IMR-90 (cell line): Measurements from ENCODE around the gene ZNRF4. TPM values are rescaled to one million over a fixed set of nuclear protein-coding genes. Genes with fewer than 3 reads are reported as not detected.

Experiments
- ATAC-seq: fragments of 200-7000 bp; cut with Tn5 transposase; 2 replicates; pipeline ENCODE4 v1.9.1; 2020; ENCODE audit warnings: low read depth, mild to moderate bottlenecking, moderate library complexity
- BruUV-seq: library from RNA; stranded (reverse); fragments of 400-500 nt; replicated peaks from 2 replicates; lab custom pipeline; 2021; lab: Mats Ljungman, UMichigan
- CTCF ChIA-PET: fragments of 300-600 bp; formaldehyde crosslinking; extraction: SDS; loops from one replicate; lab custom pipeline; 2021; ENCODE audit warnings: antibody characterized with exemption; lab: Yijun Ruan, JAX
- POLR2A ChIA-PET: fragments of 300-600 bp; sonication (Branson Sonifier 250); formaldehyde crosslinking; loops from one replicate; lab custom pipeline; 2022; ENCODE audit warnings: antibody characterized with exemption; ENCODE audit not compliant: unreplicated experiment; lab: Charles Lee
- DNase-seq: peaks from one replicate; pipeline ENCODE4 v3.0.0; 2013
- H2AFZ ChIP-seq: replicated peaks from 2 replicates; pipeline ENCODE3; 2013; ENCODE audit warnings: low read length, mild to moderate bottlenecking; ENCODE audit not compliant: poor library complexity
- H2AK5ac ChIP-seq: 2 replicates; pipeline ENCODE4 v1.6.1; 2013; ENCODE audit warnings: low read depth, low read length, inconsistent platforms
- H2AK9ac ChIP-seq: replicated peaks from 2 replicates; pipeline ENCODE3; 2013; ENCODE audit warnings: mild to moderate bottlenecking, low read depth, low read length, moderate library complexity; ENCODE audit not compliant: poor library complexity
- H2BK120ac ChIP-seq: 2 replicates; pipeline ENCODE4 v1.6.1; 2013; ENCODE audit warnings: low read depth, low read length, inconsistent platforms
- H2BK15ac ChIP-seq: 3 replicates; pipeline ENCODE4 v1.6.1; 2013; ENCODE audit warnings: low read depth, low read length, inconsistent platforms
- H2BK20ac ChIP-seq: 2 replicates; pipeline ENCODE4 v1.6.1; 2013; ENCODE audit warnings: low read depth, mild to moderate bottlenecking, inconsistent platforms, low read length, moderate library complexity
- H2BK5ac ChIP-seq: 2 replicates; pipeline ENCODE4 v1.6.1; 2013; ENCODE audit warnings: mild to moderate bottlenecking, low read depth, low read length, inconsistent platforms; ENCODE audit not compliant: poor library complexity, severe bottlenecking
- H3K14ac ChIP-seq: replicated peaks from 2 replicates; pipeline ENCODE4 v1.6.1; 2013; ENCODE audit warnings: low read depth, low read length, inconsistent platforms
- H3K18ac ChIP-seq: 2 replicates; pipeline ENCODE4 v1.6.1; 2013; ENCODE audit warnings: low read depth, low read length, control low read depth
- H3K23ac ChIP-seq: 2 replicates; pipeline ENCODE4 v1.6.1; 2013; ENCODE audit warnings: low read depth, low read length, inconsistent platforms
- H3K27ac ChIP-seq: 2 replicates; pipeline ENCODE4 v1.5.1; 2013; ENCODE audit warnings: mild to moderate bottlenecking, control low read depth, low read length; ENCODE audit not compliant: insufficient read depth
- H3K27me3 ChIP-seq: 2 replicates; pipeline ENCODE4 v1.6.1; 2013; ENCODE audit warnings: low read length; ENCODE audit not compliant: control insufficient read depth, insufficient read depth
- H3K36me3 ChIP-seq: 2 replicates; pipeline ENCODE4 v1.6.1; 2013; ENCODE audit warnings: low read length, mixed read lengths; ENCODE audit not compliant: control insufficient read depth, insufficient read depth
- H3K4ac ChIP-seq: 2 replicates; pipeline ENCODE4 v1.6.1; 2013; ENCODE audit warnings: low read depth, low read length, inconsistent platforms
- H3K4me1 ChIP-seq: 2 replicates; pipeline ENCODE4 v1.6.1; 2013; ENCODE audit warnings: low read length, mixed read lengths; ENCODE audit not compliant: control insufficient read depth, insufficient read depth
- H3K4me2 ChIP-seq: 2 replicates; pipeline ENCODE4 v1.6.1; 2013; ENCODE audit warnings: low read depth, mild to moderate bottlenecking, control low read depth, low read length, moderate library complexity
- H3K4me3 ChIP-seq: 2 replicates; pipeline ENCODE4 v1.5.1; 2013; ENCODE audit warnings: low read depth, mild to moderate bottlenecking, control low read depth, low read length, moderate library complexity; ENCODE audit not compliant: insufficient read depth
- H3K56ac ChIP-seq: 2 replicates; pipeline ENCODE4 v1.6.1; 2013; ENCODE audit warnings: low read length, inconsistent platforms; ENCODE audit not compliant: insufficient read depth; ENCODE audit errors: extremely low read depth
- H3K79me1 ChIP-seq, 2 experiments: 2 replicates each; pipeline ENCODE4 v1.6.1; 2013; ENCODE audit warnings: low read length in 2 of 2, inconsistent platforms in 1 of 2, low read depth in 1 of 2
- H3K9ac ChIP-seq: 2 replicates; pipeline ENCODE4 v1.6.1; 2013; ENCODE audit warnings: low read depth, low read length, control low read depth
- H3K9me1 ChIP-seq: 2 replicates; pipeline ENCODE4 v1.6.1; 2013; ENCODE audit warnings: low read length, inconsistent platforms; ENCODE audit not compliant: insufficient read depth
- H3K9me3 ChIP-seq: 2 replicates; pipeline ENCODE4 v1.6.1; 2013; ENCODE audit warnings: low read length; ENCODE audit not compliant: control insufficient read depth, insufficient read depth
- H4K20me1 ChIP-seq: 2 replicates; pipeline ENCODE4 v1.6.1; 2013; ENCODE audit warnings: low read length, inconsistent platforms; ENCODE audit not compliant: insufficient read depth
- H4K5ac ChIP-seq: 2 replicates; pipeline ENCODE4 v1.6.1; 2013; ENCODE audit warnings: mild to moderate bottlenecking, low read depth, low read length, control low read depth
- H4K8ac ChIP-seq, 2 experiments: 2 replicates each; pipeline ENCODE4 v1.6.1; 2013; ENCODE audit warnings: low read depth in 2 of 2, low read length in 2 of 2, control low read depth in 1 of 2, inconsistent platforms in 1 of 2
- H4K91ac ChIP-seq: 2 replicates; pipeline ENCODE4 v1.6.1; 2013; ENCODE audit warnings: low read depth, low read length, inconsistent platforms; ENCODE audit not compliant: insufficient read depth
- BHLHE40 ChIP-seq: fragments of 150-350 bp; IDR thresholded peaks from 2 replicates; pipeline ENCODE4 v1.6.1; 2016; ENCODE audit warnings: mild to moderate bottlenecking, low read depth, low read length
- CEBPB ChIP-seq: IDR thresholded peaks from 2 replicates; pipeline ENCODE4 v1.6.1; 2012; ENCODE audit warnings: low read depth, low read length, improper control_type of control experiment
- CHD1 ChIP-seq: IDR thresholded peaks from 2 replicates; pipeline ENCODE4 v1.6.1; 2012; ENCODE audit warnings: low read depth, low read length, improper control_type of control experiment
- FOS ChIP-seq: fragments of 150-350 bp; IDR thresholded peaks from 2 replicates; pipeline ENCODE4 v1.6.1; 2016; ENCODE audit warnings: low read depth, low read length
- MAFK ChIP-seq: IDR thresholded peaks from 2 replicates; pipeline ENCODE4 v1.6.1; 2012; ENCODE audit warnings: low read depth, low read length, improper control_type of control experiment
- MAZ ChIP-seq: IDR thresholded peaks from 2 replicates; pipeline ENCODE4 v1.6.1; 2012; ENCODE audit warnings: low read depth, mild to moderate bottlenecking, low read length, improper control_type of control experiment, moderate library complexity, borderline replicate concordance
- MXI1 ChIP-seq: IDR thresholded peaks from 2 replicates; pipeline ENCODE4 v1.6.1; 2012; ENCODE audit warnings: low read depth, mild to moderate bottlenecking, low read length, moderate library complexity, borderline replicate concordance
- NFE2L2 ChIP-seq: fragments of 150-350 bp; IDR thresholded peaks from 2 replicates; pipeline ENCODE4 v1.6.1; 2016; ENCODE audit warnings: low read depth, mild to moderate bottlenecking, low read length
- POLR2A ChIP-seq: IDR thresholded peaks from 2 replicates; pipeline ENCODE4 v1.6.1; 2012; ENCODE audit warnings: mild to moderate bottlenecking, low read depth, low read length
- RAD21 ChIP-seq: IDR thresholded peaks from 2 replicates; pipeline ENCODE4 v1.6.1; 2012; ENCODE audit warnings: low read length, improper control_type of control experiment
- RCOR1 ChIP-seq: IDR thresholded peaks from 2 replicates; pipeline ENCODE4 v1.6.1; 2012; ENCODE audit warnings: mild to moderate bottlenecking, low read length, improper control_type of control experiment; ENCODE audit not compliant: insufficient replicate concordance
- RFX5 ChIP-seq: IDR thresholded peaks from 2 replicates; pipeline ENCODE4 v1.8.0; 2012; ENCODE audit warnings: low read depth, mild to moderate bottlenecking, low read length, moderate library complexity
- SMC3 ChIP-seq: fragments of 150-350 bp; IDR thresholded peaks from 2 replicates; pipeline ENCODE4 v1.6.1; 2016; ENCODE audit warnings: low read depth, mild to moderate bottlenecking, antibody characterized with exemption, low read length, moderate library complexity
- WGBS, 2 experiments: methylation state at CpG; one replicate each; pipeline versions ENCODE4 v1.1.5 to v1.1.7; 2013; ENCODE audit warnings: missing lambda C conversion rate in 2 of 2; ENCODE audit not compliant: insufficient read length in 1 of 2; ENCODE audit errors: extremely low coverage in 2 of 2; 5-methylcytosine and 5-hydroxymethylcytosine counted together
- dilution Hi-C: fragments of 300-500 bp; cut with HindIII; formaldehyde crosslinking; loops from one replicate; pipeline ENCODE4 v1.14.3; 2018; ENCODE audit warnings: low sequenced_read_pairs; ENCODE audit not compliant: unreplicated experiment
- in situ Hi-C: fragments of 300-500 bp; cut with MboI; formaldehyde crosslinking; loops from 3 replicates; pipeline ENCODE4 v1.14.3; 2019; ENCODE audit warnings: low sequenced_read_pairs, inconsistent platforms, mixed read lengths
- intact Hi-C: fragments of 100-400 bp; cut with micrococcal nuclease; formaldehyde crosslinking; loops from 2 replicates; pipeline ENCODE4 v1.10.0; 2022
- polyA plus RNA-seq, 3 experiments: library from polyadenylated mRNA; depleted of rRNA; stranded (reverse); fragments of >200 nt; gene quantifications; 2 replicates each; pipeline ENCODE4 v1.2.3, GENCODE V29; 2012; ENCODE audit warnings: low replicate concordance in 1 of 3
- total RNA-seq: library from RNA; depleted of rRNA; stranded (reverse); fragments of >200 nt; gene quantifications from 2 replicates; pipeline ENCODE4 v1.2.3, GENCODE V29; 2012
- TF ChIP-seq, protein P1 (sequence below): conservative IDR thresholded peaks from 2 replicates; pipeline ENCODE4 v1.5.1; 2012; ENCODE audit warnings: mild to moderate bottlenecking, low read depth, low read length, improper control_type of control experiment
- TF ChIP-seq, protein P2 (sequence below): fragments of 150-350 bp; IDR thresholded peaks from 2 replicates; pipeline ENCODE4 v1.6.1; 2016; ENCODE audit warnings: low read depth, mild to moderate bottlenecking, low read length, moderate library complexity, borderline replicate concordance
- TF ChIP-seq, protein P3 (sequence below): fragments of 150-350 bp; IDR thresholded peaks from 2 replicates; pipeline ENCODE4 v1.6.1; 2017; ENCODE audit warnings: mild to moderate bottlenecking, antibody characterized with exemption, low read length, low read depth

The ZNRF4 gene
- total and polyA plus RNA-seq, 2 of the 4 experiments (the other 2 are of a cell fraction), result not detected

DNA sequence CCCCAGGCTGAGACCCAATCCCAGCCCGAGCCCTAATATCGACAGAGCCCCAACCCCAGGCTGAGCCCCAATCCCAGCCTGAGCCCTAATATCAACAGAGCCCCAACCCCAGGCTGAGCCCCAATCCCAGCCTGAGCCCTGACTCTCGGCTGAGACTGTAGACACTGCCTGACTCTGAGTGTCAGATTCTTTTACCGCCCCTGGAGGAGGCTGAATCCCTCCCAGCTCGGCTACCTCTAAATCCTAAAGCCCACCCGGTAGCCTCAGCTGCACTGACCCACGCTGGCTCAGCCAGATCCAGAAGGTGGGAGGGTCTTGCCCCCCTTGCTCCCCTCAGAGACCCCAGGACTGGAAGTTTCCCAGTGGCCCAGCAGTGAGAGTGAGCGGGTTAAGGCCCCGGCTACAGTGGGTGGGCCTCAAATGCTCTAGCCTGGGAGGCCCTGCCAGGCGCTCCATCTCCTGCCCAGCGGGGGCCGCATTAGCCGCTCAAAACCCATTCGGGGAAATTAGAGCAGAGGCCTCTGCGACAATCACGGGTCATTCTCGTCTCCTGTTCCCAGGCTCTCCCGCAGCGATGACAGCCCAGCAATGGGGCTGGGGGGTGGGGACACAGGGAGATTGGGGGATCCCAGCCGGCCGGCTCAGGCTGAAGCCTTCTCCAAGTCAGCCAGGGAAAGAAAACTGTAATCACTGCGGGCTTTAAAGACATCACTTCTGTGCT, 43.8 kb downstream of the ZNRF4 start:
- no peak overlapping the region for H2BK20ac ChIP-seq
- H3K14ac ChIP-seq, result no peak overlapping the region
- H3K4me3 ChIP-seq, result no peak overlapping the region
- H2AK9ac ChIP-seq, result no peak overlapping the region
- dilution Hi-C loops (no loop called here), intact Hi-C loops (no loop called here), in situ Hi-C loops (no loop called here)
- H3K4me1 ChIP-seq, result no peaks in the 10 kb centered on the region
- DNase-seq, result no peak
- H3K18ac ChIP-seq, result no peak overlapping the region
- no peak overlapping the region for H3K9ac ChIP-seq
- H2AFZ ChIP-seq, result no peak overlapping the region
- no peak overlapping the region for H3K23ac ChIP-seq
- H3K4ac ChIP-seq, result no peak overlapping the region
- no peaks in the 10 kb centered on the region for H3K79me1 ChIP-seq
- no peak overlapping the region for H4K8ac ChIP-seq
- no peak overlapping the region for H4K91ac ChIP-seq
- H2AK5ac ChIP-seq, result no peak overlapping the region
- H3K9me3 ChIP-seq, result peaks cover 19% of the 10 kb centered on the region
- no peaks in the 10 kb centered on the region for H3K9me1 ChIP-seq
- H3K56ac ChIP-seq, result no peak overlapping the region
- ChIA-PET CTCF (no interaction called here), POLR2A (no interaction called here)
- H3K27ac ChIP-seq, result no peak overlapping the region
- no peaks in the 10 kb centered on the region for H4K20me1 ChIP-seq
- H2BK5ac ChIP-seq, result no peak overlapping the region
- H2BK15ac ChIP-seq, result no peak overlapping the region
- ATAC-seq, result no peak
- no peak overlapping the region for H2BK120ac ChIP-seq
- BruUV-seq, result no TSS peak
- H3K4me2 ChIP-seq, result no peak overlapping the region
- H3K36me3 ChIP-seq, result no peaks in the 10 kb centered on the region
- no peak overlapping the region for H4K5ac ChIP-seq
- 21% methylated on average over 5 of the region's 22 CpGs; no CpG with 5 or more reads in 1 of the 2 experiments for WGBS, 2 experiments
- H3K27me3 ChIP-seq, result peaks cover 28% of the 10 kb centered on the region
- TF ChIP-seq, protein P1, sequence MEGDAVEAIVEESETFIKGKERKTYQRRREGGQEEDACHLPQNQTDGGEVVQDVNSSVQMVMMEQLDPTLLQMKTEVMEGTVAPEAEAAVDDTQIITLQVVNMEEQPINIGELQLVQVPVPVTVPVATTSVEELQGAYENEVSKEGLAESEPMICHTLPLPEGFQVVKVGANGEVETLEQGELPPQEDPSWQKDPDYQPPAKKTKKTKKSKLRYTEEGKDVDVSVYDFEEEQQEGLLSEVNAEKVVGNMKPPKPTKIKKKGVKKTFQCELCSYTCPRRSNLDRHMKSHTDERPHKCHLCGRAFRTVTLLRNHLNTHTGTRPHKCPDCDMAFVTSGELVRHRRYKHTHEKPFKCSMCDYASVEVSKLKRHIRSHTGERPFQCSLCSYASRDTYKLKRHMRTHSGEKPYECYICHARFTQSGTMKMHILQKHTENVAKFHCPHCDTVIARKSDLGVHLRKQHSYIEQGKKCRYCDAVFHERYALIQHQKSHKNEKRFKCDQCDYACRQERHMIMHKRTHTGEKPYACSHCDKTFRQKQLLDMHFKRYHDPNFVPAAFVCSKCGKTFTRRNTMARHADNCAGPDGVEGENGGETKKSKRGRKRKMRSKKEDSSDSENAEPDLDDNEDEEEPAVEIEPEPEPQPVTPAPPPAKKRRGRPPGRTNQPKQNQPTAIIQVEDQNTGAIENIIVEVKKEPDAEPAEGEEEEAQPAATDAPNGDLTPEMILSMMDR, result no peak
- TF ChIP-seq RFX5, result no peak
- TF ChIP-seq MXI1, result no peak
- TF ChIP-seq CEBPB, result no peak
- no peak for TF ChIP-seq FOS
- TF ChIP-seq RAD21, result no peak
- no peak for TF ChIP-seq SMC3
- TF ChIP-seq CHD1, result no peak
- TF ChIP-seq POLR2A, result no peak
- TF ChIP-seq, protein P2, sequence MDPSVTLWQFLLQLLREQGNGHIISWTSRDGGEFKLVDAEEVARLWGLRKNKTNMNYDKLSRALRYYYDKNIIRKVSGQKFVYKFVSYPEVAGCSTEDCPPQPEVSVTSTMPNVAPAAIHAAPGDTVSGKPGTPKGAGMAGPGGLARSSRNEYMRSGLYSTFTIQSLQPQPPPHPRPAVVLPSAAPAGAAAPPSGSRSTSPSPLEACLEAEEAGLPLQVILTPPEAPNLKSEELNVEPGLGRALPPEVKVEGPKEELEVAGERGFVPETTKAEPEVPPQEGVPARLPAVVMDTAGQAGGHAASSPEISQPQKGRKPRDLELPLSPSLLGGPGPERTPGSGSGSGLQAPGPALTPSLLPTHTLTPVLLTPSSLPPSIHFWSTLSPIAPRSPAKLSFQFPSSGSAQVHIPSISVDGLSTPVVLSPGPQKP, result no peak
- TF ChIP-seq MAZ, result no peak
- no peak for TF ChIP-seq BHLHE40
- TF ChIP-seq, protein P3, sequence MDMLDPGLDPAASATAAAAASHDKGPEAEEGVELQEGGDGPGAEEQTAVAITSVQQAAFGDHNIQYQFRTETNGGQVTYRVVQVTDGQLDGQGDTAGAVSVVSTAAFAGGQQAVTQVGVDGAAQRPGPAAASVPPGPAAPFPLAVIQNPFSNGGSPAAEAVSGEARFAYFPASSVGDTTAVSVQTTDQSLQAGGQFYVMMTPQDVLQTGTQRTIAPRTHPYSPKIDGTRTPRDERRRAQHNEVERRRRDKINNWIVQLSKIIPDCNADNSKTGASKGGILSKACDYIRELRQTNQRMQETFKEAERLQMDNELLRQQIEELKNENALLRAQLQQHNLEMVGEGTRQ, result no peak
- no peak for TF ChIP-seq RCOR1
- no peak for TF ChIP-seq NFE2L2
- TF ChIP-seq MAFK, result no peak
